HCT116 (cell line): Measurements from ENCODE around the gene RHEB.

Experiments used
- CEBPB ChIP-seq: IDR thresholded peaks from 2 replicates; pipeline ENCODE4 v1.6.1; 2012; ENCODE audit warnings: low read depth
- EGR1 ChIP-seq: IDR thresholded peaks from 2 replicates; pipeline ENCODE4 v1.6.1; 2012; ENCODE audit warnings: low read depth
- ELF1 ChIP-seq: IDR thresholded peaks from 2 replicates; pipeline ENCODE4 v1.6.1; 2012; ENCODE audit warnings: low read depth, borderline replicate concordance
- EZH2 ChIP-seq: fragments of 200-600 bp; sonication (generic); IDR thresholded peaks from 2 replicates; pipeline ENCODE4 v1.6.1; 2017; ENCODE audit warnings: antibody characterized with exemption, mixed run types
- JUND ChIP-seq: IDR thresholded peaks from 2 replicates; pipeline ENCODE4 v1.6.1; 2012
- POLR2A ChIP-seq: IDR thresholded peaks from 2 replicates; pipeline ENCODE4 v1.7.0; 2011; ENCODE audit warnings: borderline replicate concordance; ENCODE audit not compliant: insufficient read depth, insufficient read length; ENCODE audit errors: extremely low read depth
- POLR2AphosphoS5 ChIP-seq: IDR thresholded peaks from 2 replicates; pipeline ENCODE4 v1.6.1; 2011; ENCODE audit warnings: mild to moderate bottlenecking, low read depth, low read length, moderate library complexity
- RAD21 ChIP-seq: IDR thresholded peaks from 2 replicates; pipeline ENCODE4 v1.6.1; 2012; ENCODE audit warnings: low read depth, mild to moderate bottlenecking
- TCF7L2 ChIP-seq: IDR thresholded peaks from 2 replicates; pipeline ENCODE4 v1.7.0; 2011; ENCODE audit warnings: borderline replicate concordance, inconsistent platforms; ENCODE audit not compliant: insufficient read depth, insufficient read length; ENCODE audit errors: extremely low read depth
- YY1 ChIP-seq: IDR thresholded peaks from 2 replicates; pipeline ENCODE4 v1.6.1; 2011; ENCODE audit warnings: low read length, low read depth, moderate library complexity, mild to moderate bottlenecking; ENCODE audit not compliant: insufficient replicate concordance; ENCODE audit errors: extremely low read depth
- TF ChIP-seq, protein P1 (sequence below), 3 experiments: fragments of 200-600 bp in 1 of 3; sonication (generic) in 1 of 3; IDR thresholded peaks in 2 of 3; conservative IDR thresholded peaks in 1 of 3; 2 replicates each; pipeline ENCODE4 v1.5.1; 2012 to 2017; ENCODE audit warnings: low read depth in 2 of 3, low read length in 2 of 3, antibody characterized with exemption in 1 of 3, borderline replicate concordance in 1 of 3, control low read depth in 1 of 3, mild to moderate bottlenecking in 1 of 3, mixed read lengths in 1 of 3, mixed run types in 1 of 3, moderate library complexity in 1 of 3; ENCODE audit not compliant: insufficient read depth in 1 of 3
- TF ChIP-seq, protein P2 (sequence below): IDR thresholded peaks from 2 replicates; pipeline ENCODE4 v1.6.1; 2012; ENCODE audit warnings: low read depth
- TF ChIP-seq, protein P3 (sequence below): IDR thresholded peaks from 2 replicates; pipeline ENCODE4 v1.6.1; 2011; ENCODE audit warnings: mild to moderate bottlenecking, low read length, moderate library complexity; ENCODE audit not compliant: insufficient replicate concordance; ENCODE audit errors: extremely low read depth

DNA sequence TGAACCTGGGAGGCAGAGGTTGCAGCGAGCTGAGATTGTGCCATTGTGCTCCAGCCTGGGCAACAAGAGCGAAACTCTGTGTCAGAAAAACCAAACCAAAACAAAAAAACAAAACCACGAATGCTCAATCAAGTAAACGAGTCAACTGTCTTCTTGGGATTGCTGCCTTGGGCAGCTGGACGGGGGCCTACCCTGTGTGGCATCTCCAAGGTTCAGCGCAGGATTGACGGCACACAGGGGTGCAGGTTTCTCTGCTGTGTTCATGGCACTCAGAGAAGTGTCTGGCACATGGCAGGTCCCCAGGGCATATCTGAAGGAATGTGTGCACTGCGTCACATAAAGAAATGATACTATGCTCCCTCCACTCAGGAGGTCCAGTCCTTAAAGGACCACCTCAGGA is 54.5 kb downstream of the RHEB start:
- TF ChIP-seq POLR2AphosphoS5 (0 out of 2 replicates have a peak, but pooled peaks have one; percentile 13), YY1 (no peak), CEBPB (no peak), POLR2A (no peak), EZH2 (no peak), TCF7L2 (no peak), EGR1 (no peak), JUND (no peak), RAD21 (no peak), ELF1 (no peak)
- TF ChIP-seq, protein P1, sequence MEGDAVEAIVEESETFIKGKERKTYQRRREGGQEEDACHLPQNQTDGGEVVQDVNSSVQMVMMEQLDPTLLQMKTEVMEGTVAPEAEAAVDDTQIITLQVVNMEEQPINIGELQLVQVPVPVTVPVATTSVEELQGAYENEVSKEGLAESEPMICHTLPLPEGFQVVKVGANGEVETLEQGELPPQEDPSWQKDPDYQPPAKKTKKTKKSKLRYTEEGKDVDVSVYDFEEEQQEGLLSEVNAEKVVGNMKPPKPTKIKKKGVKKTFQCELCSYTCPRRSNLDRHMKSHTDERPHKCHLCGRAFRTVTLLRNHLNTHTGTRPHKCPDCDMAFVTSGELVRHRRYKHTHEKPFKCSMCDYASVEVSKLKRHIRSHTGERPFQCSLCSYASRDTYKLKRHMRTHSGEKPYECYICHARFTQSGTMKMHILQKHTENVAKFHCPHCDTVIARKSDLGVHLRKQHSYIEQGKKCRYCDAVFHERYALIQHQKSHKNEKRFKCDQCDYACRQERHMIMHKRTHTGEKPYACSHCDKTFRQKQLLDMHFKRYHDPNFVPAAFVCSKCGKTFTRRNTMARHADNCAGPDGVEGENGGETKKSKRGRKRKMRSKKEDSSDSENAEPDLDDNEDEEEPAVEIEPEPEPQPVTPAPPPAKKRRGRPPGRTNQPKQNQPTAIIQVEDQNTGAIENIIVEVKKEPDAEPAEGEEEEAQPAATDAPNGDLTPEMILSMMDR (IDR thresholded peaks at IDR 0.05 in 2 of 3, conservative IDR thresholded peaks at IDR 0.05 in 1 of 3; ENCODE audit: borderline replicate concordance in 1 of 3, insufficient read depth in 1 of 3, low read depth in 2 of 3, low read length in 2 of 3) = no peak
- TF ChIP-seq, protein P2, sequence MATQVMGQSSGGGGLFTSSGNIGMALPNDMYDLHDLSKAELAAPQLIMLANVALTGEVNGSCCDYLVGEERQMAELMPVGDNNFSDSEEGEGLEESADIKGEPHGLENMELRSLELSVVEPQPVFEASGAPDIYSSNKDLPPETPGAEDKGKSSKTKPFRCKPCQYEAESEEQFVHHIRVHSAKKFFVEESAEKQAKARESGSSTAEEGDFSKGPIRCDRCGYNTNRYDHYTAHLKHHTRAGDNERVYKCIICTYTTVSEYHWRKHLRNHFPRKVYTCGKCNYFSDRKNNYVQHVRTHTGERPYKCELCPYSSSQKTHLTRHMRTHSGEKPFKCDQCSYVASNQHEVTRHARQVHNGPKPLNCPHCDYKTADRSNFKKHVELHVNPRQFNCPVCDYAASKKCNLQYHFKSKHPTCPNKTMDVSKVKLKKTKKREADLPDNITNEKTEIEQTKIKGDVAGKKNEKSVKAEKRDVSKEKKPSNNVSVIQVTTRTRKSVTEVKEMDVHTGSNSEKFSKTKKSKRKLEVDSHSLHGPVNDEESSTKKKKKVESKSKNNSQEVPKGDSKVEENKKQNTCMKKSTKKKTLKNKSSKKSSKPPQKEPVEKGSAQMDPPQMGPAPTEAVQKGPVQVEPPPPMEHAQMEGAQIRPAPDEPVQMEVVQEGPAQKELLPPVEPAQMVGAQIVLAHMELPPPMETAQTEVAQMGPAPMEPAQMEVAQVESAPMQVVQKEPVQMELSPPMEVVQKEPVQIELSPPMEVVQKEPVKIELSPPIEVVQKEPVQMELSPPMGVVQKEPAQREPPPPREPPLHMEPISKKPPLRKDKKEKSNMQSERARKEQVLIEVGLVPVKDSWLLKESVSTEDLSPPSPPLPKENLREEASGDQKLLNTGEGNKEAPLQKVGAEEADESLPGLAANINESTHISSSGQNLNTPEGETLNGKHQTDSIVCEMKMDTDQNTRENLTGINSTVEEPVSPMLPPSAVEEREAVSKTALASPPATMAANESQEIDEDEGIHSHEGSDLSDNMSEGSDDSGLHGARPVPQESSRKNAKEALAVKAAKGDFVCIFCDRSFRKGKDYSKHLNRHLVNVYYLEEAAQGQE = no peak
- TF ChIP-seq, protein P3, sequence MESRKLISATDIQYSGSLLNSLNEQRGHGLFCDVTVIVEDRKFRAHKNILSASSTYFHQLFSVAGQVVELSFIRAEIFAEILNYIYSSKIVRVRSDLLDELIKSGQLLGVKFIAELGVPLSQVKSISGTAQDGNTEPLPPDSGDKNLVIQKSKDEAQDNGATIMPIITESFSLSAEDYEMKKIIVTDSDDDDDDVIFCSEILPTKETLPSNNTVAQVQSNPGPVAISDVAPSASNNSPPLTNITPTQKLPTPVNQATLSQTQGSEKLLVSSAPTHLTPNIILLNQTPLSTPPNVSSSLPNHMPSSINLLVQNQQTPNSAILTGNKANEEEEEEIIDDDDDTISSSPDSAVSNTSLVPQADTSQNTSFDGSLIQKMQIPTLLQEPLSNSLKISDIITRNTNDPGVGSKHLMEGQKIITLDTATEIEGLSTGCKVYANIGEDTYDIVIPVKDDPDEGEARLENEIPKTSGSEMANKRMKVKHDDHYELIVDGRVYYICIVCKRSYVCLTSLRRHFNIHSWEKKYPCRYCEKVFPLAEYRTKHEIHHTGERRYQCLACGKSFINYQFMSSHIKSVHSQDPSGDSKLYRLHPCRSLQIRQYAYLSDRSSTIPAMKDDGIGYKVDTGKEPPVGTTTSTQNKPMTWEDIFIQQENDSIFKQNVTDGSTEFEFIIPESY = no peak
